Heart right ventricle (tissue), 16 donors: ENCODE results near the gene WBP1. TPM values are rescaled to one million over a fixed set of nuclear protein-coding genes. Genes with fewer than 3 reads are reported as not detected.

ENCODE experiments used
- ATAC-seq, 8 donors: fragments of 200-7000 bp; cut with Tn5 transposase; one replicate each; pipeline ENCODE4 v1.9.1; 2020; ENCODE audit warnings: mild to moderate bottlenecking in 8 of 8, moderate library complexity in 8 of 8, moderate number of reproducible peaks in 1 of 8
- DNase-seq, 2 donors: peaks; one replicate each; pipeline ENCODE4 v3.0.0-alpha.2; 2020
- H3K27ac ChIP-seq, 10 donors: fragments of 200-600 bp; sonication (generic) in 2 of 10; one replicate each; pipeline versions ENCODE4 v1.5.0 to v1.8.0; 2020 to 2022; ENCODE audit warnings: mild to moderate bottlenecking in 3 of 10
- H3K27me3 ChIP-seq, 7 donors: fragments of 200-600 bp; one replicate each; pipeline ENCODE4 v1.8.0; 2021 to 2022; ENCODE audit warnings: mild to moderate bottlenecking in 2 of 7
- H3K36me3 ChIP-seq, 9 donors: fragments of 200-600 bp; sonication (generic) in 1 of 9; one replicate each; pipeline versions ENCODE4 v1.5.0 to v1.8.0; 2020 to 2022; ENCODE audit warnings: mild to moderate bottlenecking in 2 of 9
- H3K4me1 ChIP-seq, 9 donors: fragments of 200-600 bp; sonication (generic) in 1 of 9; one replicate each; pipeline versions ENCODE4 v1.5.0 to v1.8.0; 2020 to 2022; ENCODE audit warnings: mild to moderate bottlenecking in 4 of 9
- H3K4me3 ChIP-seq, 10 donors: fragments of 200-600 bp; sonication (generic) in 2 of 10; one replicate each; pipeline versions ENCODE4 v1.5.0 to v1.8.0; 2020 to 2022; ENCODE audit warnings: mild to moderate bottlenecking in 7 of 10, moderate library complexity in 2 of 10
- H3K9me3 ChIP-seq, 11 donors: fragments of 200-600 bp in 10 of 11; sonication (generic) in 2 of 11; one replicate each; pipeline versions ENCODE4 v1.5.0 to v1.8.0; 2013 to 2022; ENCODE audit warnings: mild to moderate bottlenecking in 2 of 11, control low read depth in 1 of 11, moderate library complexity in 1 of 11
- CTCF ChIP-seq, 9 donors: fragments of 200-600 bp; sonication (generic) in 2 of 9; IDR thresholded peaks; one replicate each; pipeline versions ENCODE4 v1.5.0 to v1.8.0; 2021 to 2022; ENCODE audit warnings: antibody characterized with exemption in 9 of 9, mild to moderate bottlenecking in 5 of 9, moderate library complexity in 1 of 9
- WGBS, 2 donors: extraction: QIAGEN DNeasy Blood & Tissue Kit; methylation state at CpG; one replicate each; pipeline ENCODE4 v1.1.7; 2013; ENCODE audit warnings: inconsistent platforms in 1 of 2; 5-methylcytosine and 5-hydroxymethylcytosine counted together
- intact Hi-C, 10 donors: fragments of 100-400 bp; cut with DNase I; formaldehyde crosslinking; loops; one replicate each; pipeline versions ENCODE4 v1.11.1 to v1.14.2; 2022
- polyA plus RNA-seq, 2 donors: library from polyadenylated mRNA; stranded (reverse); fragments of 200-250 nt; gene quantifications; one replicate each; pipeline ENCODE4 v1.2.3, GENCODE V29; 2013
- total RNA-seq, 10 donors: library from RNA; stranded (reverse); fragmentation: NEBNext Ultra II Directional in 3 of 10; extraction: Animal tissue kit (Norgen Biotek cat#: 25700) in 3 of 10; gene quantifications; one replicate each; pipeline versions ENCODE4 v1.2.1 to v1.2.4, GENCODE V29; 2021 to 2023
- donor health status: Arrhythmogenic right ventricular cardiomyopathy.
- donor health status: ischemic (EF 13 %, LVEDD 7.1; RV severe dilation, severe dysfunction).
- donor health status: healthy with polysubstance abuse.
- donor health status: DM: no; HTN: yes; CAD: no.
- donor health status: DM: no; HTN: no; CAD: no.
- donor health status: ischemic (EF 25% LVEDD 6.9; RV normal size, moderate dysfunction).
- donor health status: ischemic (EF 25% LVEDD 5.7; RV mildly dilated, moderate dysfunction).
- donor health status: healthy.
- donor health status: DM: yes; HTN: yes; CAD: no.
- donor health status: Ischemic cardiomyopathy.
- donor health status: ischemic (EF 35%, LVEDD 5.7; RV mildly dilated, moderate dysfunction).
- donor health status: nonischemic (EF 11% LVEDD 7.7; RV severe dilation, severe dysfunction).
- donor health status: DM: yes; HTN: yes; CAD: no.
- donor health status: PGD.
- donor health status: ischemic (EF 29% LVEDD 5.4; RV normal size, mild dysfunction).
- donor health status: nonischemic (EF 23%, LVEDD 6.1; RV moderate dilation, normal function).

Gene WBP1
- total and polyA plus RNA-seq, 12 donors = 34.8 to 59.8 (median 45.8) TPM

- DNase-seq (no peak), ATAC-seq (no peak)
- peaks cover 0 to 97% (median 33%) of the 10 kb centered on the region in 9 donors for H3K36me3 ChIP-seq
- no peaks in the 10 kb centered on the region for H3K4me1 ChIP-seq
- intact Hi-C loops = loop anchor here in 1 of 10 donors (5.0 kb wide), 1 partner anchor 97 kb away; no protein-coding TSS in a partner anchor
- no peaks in the 10 kb centered on the region for H3K27me3 ChIP-seq
- no peaks in the 10 kb centered on the region for H3K9me3 ChIP-seq
- 92% methylated on average over 9 of the region's 9 CpGs for WGBS, 2 donors
- no peak overlapping the region for H3K4me3 ChIP-seq
- H3K27ac ChIP-seq = no peak overlapping the region
- no peak for TF ChIP-seq CTCF (IDR thresholded peaks at IDR 0.05)
Observed at GRCh38 chr2:74489906-74490305, 31.7 kb downstream of the WBP1 start.

GRCh38 chr2:74491648-74492544 lies 33.7 kb downstream of the WBP1 start:
- H3K4me1 ChIP-seq = no peaks in the 10 kb centered on the region
- no peak overlapping the region for H3K4me3 ChIP-seq
- peaks cover 0 to 6% (median 3%) of the 10 kb centered on the region in 7 donors for H3K27me3 ChIP-seq
- intact Hi-C loops = no loop called here
- H3K27ac ChIP-seq = no peak overlapping the region
- 91 to 95% methylated on average over 12 of the region's 12 CpGs for WGBS, 2 donors
- H3K9me3 ChIP-seq = no peaks in the 10 kb centered on the region
- no peak for DNase-seq
- no peak for TF ChIP-seq CTCF (IDR thresholded peaks at IDR 0.05)
- H3K36me3 ChIP-seq = peaks cover 0 to 77% (median 33%) of the 10 kb centered on the region in 9 donors
- ATAC-seq = peak in 2 of 8 donors; percentile 12 to 22

GRCh38 chr2:74493546-74493945 lies 35.3 kb downstream of the WBP1 start:
- H3K27ac ChIP-seq = no peak overlapping the region
- peaks cover 0 to 61% (median 33%) of the 10 kb centered on the region in 9 donors for H3K36me3 ChIP-seq
- TF ChIP-seq CTCF (IDR thresholded peaks at IDR 0.05) = no peak
- WGBS, 2 donors = 90 to 93% methylated on average over 3 of the region's 3 CpGs
- H3K9me3 ChIP-seq = no peaks in the 10 kb centered on the region
- no peak overlapping the region for H3K4me3 ChIP-seq
- ATAC-seq = no peak
- peaks cover 4 to 22% (median 20%) of the 10 kb centered on the region in 7 donors for H3K27me3 ChIP-seq
- no peak for DNase-seq
- peaks cover 8 to 14% (median 12%) of the 10 kb centered on the region in 9 donors for H3K4me1 ChIP-seq
- intact Hi-C loops = no loop called here

GRCh38 chr2:74495440-74495839 lies 37.2 kb downstream of the WBP1 start:
- H3K27ac ChIP-seq = no peak overlapping the region
- H3K36me3 ChIP-seq = peaks cover 0 to 44% (median 30%) of the 10 kb centered on the region in 9 donors
- intact Hi-C loops = no loop called here
- no peak for DNase-seq
- H3K9me3 ChIP-seq = no peaks in the 10 kb centered on the region
- TF ChIP-seq CTCF (IDR thresholded peaks at IDR 0.05) = no peak
- WGBS, 2 donors = 89 to 90% methylated on average over 1 of the region's 1 CpG
- H3K4me1 ChIP-seq = peaks cover 11 to 31% (median 26%) of the 10 kb centered on the region in 9 donors
- H3K4me3 ChIP-seq = no peak overlapping the region
- ATAC-seq = no peak
- H3K27me3 ChIP-seq = peaks cover 9 to 41% (median 39%) of the 10 kb centered on the region in 7 donors
